G401 (cell line): Measurements from ENCODE around the gene BRIP1. TPM values are rescaled to one million over a fixed set of nuclear protein-coding genes. Genes with fewer than 3 reads are reported as not detected.

ENCODE experiments used
- DNase-seq: peaks from one replicate; pipeline ENCODE4 v3.0.0-alpha.2; 2015; ENCODE audit warnings: low spot score
- in situ Hi-C: cut with HindIII; loops from 2 replicates; pipeline ENCODE4 v1.10.0; 2016; ENCODE audit warnings: low sequenced_read_pairs, mixed read lengths
- total RNA-seq: library from RNA; depleted of rRNA; stranded (reverse); fragments of >200 nt; shearing (Covaris generic); gene quantifications from 2 replicates; pipeline ENCODE4 v1.2.3, GENCODE V29; 2014

BRIP1 gene
- total RNA-seq, 1 experiment from 2014 or later, result 15.2 TPM

- DNase-seq, result no peak
- in situ Hi-C loops, result no loop called here
These were observed 205.1 kb downstream of the BRIP1 start for GRCh38 chr17:61658183-61658582.

GRCh38 chr17:61657338-61657737 lies 206.0 kb downstream of the BRIP1 start:
- in situ Hi-C loops, result no loop called here
- DNase-seq, result no peak

- no peak for DNase-seq
- in situ Hi-C loops, result no loop called here
These were observed 206.6 kb downstream of the BRIP1 start for GRCh38 chr17:61656721-61657217.

GRCh38 chr17:61650749-61651148 lies 212.6 kb downstream of the BRIP1 start:
- no peak for DNase-seq
- in situ Hi-C loops, result no loop called here

GRCh38 chr17:61648587-61648986 lies 214.7 kb downstream of the BRIP1 start:
- DNase-seq, result no peak
- in situ Hi-C loops, result no loop called here

GRCh38 chr17:61647047-61647446 lies 216.3 kb downstream of the BRIP1 start:
- no peak for DNase-seq

GRCh38 chr17:61646482-61646881 lies 216.8 kb downstream of the BRIP1 start:
- in situ Hi-C loops, result no loop called here
- no peak for DNase-seq

More at GRCh38 chr17:61647047-61647446, 216.3 kb downstream of the BRIP1 start:
- in situ Hi-C loops, result no loop called here

GRCh38 chr17:61645920-61646319 lies 217.4 kb downstream of the BRIP1 start:
- no peak for DNase-seq
- in situ Hi-C loops, result no loop called here

GRCh38 chr17:61644800-61645774 lies 218.2 kb downstream of the BRIP1 start:
- DNase-seq, result no peak
- in situ Hi-C loops, result no loop called here

- in situ Hi-C loops, result no loop called here
- no peak for DNase-seq
These were observed 220.6 kb downstream of the BRIP1 start for GRCh38 chr17:61642768-61643167.

- in situ Hi-C loops, result no loop called here
These were observed 221.6 kb downstream of the BRIP1 start for GRCh38 chr17:61641715-61642114.

GRCh38 chr17:61641084-61641483 lies 222.2 kb downstream of the BRIP1 start:
- DNase-seq, result no peak
- in situ Hi-C loops, result no loop called here

More at GRCh38 chr17:61641715-61642114, 221.6 kb downstream of the BRIP1 start:
- DNase-seq, result no peak

- in situ Hi-C loops, result no loop called here
- no peak for DNase-seq
These were observed 223.5 kb downstream of the BRIP1 start for GRCh38 chr17:61639818-61640217.

GRCh38 chr17:61638087-61638486 lies 225.2 kb downstream of the BRIP1 start:
- no peak for DNase-seq
- in situ Hi-C loops, result no loop called here

- in situ Hi-C loops, result no loop called here
- DNase-seq, result peak; percentile 6
These were observed 227.4 kb downstream of the BRIP1 start for GRCh38 chr17:61635913-61636432.

- in situ Hi-C loops, result no loop called here
These were observed 228.3 kb downstream of the BRIP1 start for GRCh38 chr17:61634942-61635538.

GRCh38 chr17:61634011-61634539 lies 229.3 kb downstream of the BRIP1 start:
- in situ Hi-C loops, result no loop called here
- no peak for DNase-seq

More at GRCh38 chr17:61634942-61635538, 228.3 kb downstream of the BRIP1 start:
- DNase-seq, result no peak

- in situ Hi-C loops, result no loop called here
- DNase-seq, result no peak
These were observed 230.5 kb downstream of the BRIP1 start for GRCh38 chr17:61632826-61633225.

GRCh38 chr17:61631800-61632199 lies 231.5 kb downstream of the BRIP1 start:
- DNase-seq, result no peak
- in situ Hi-C loops, result no loop called here
